Right cardiac atrium (tissue), 5 donors: Measurements from ENCODE around the gene SPRY4. TPM values are rescaled to one million over a fixed set of nuclear protein-coding genes. Genes with fewer than 3 reads are reported as not detected.
A peak's percentile ranks its signal among the peaks of the same experiment; 100 is the strongest.
"Not testable (repeated sequence)": the region's sequence is repeated elsewhere in the genome, so short reads cannot be mapped to it uniquely, and the experiment has no call there.

Experiments used
- ATAC-seq, 2 donors: fragments of 200-7000 bp; cut with Tn5 transposase; one replicate each; pipeline versions ENCODE4 v1.8.0 to v1.9.1; 2020; ENCODE audit warnings: moderate library complexity in 2 of 2, mild to moderate bottlenecking in 1 of 2
- DNase-seq, 3 donors: peaks; one replicate each; pipeline ENCODE4 v3.0.0-alpha.2; 2020
- H3K27ac ChIP-seq: one replicate; pipeline ENCODE4 v1.5.1; 2013; ENCODE audit warnings: mild to moderate bottlenecking, low read length, control low read depth, moderate library complexity
- H3K27me3 ChIP-seq: one replicate; pipeline ENCODE4 v1.6.1; 2013; ENCODE audit not compliant: control insufficient read depth, insufficient read depth
- H3K4me1 ChIP-seq: one replicate; pipeline ENCODE4 v1.6.1; 2013; ENCODE audit warnings: low read length; ENCODE audit not compliant: control insufficient read depth, insufficient read depth
- H3K4me3 ChIP-seq: one replicate; pipeline ENCODE4 v1.5.1; 2013; ENCODE audit warnings: low read length, control low read depth
- H3K9me3 ChIP-seq: one replicate; pipeline ENCODE4 v1.6.1; 2013; ENCODE audit warnings: low read length; ENCODE audit not compliant: control insufficient read depth
- WGBS: extraction: QIAGEN DNeasy Blood & Tissue Kit; methylation state at CpG from one replicate; pipeline ENCODE4 v1.1.7; 2013; 5-methylcytosine and 5-hydroxymethylcytosine counted together
- intact Hi-C, 4 donors: fragments of 100-400 bp; cut with DNase I; formaldehyde crosslinking; loops; one replicate each; pipeline versions ENCODE4 v1.11.0 to v1.14.0; 2022 to 2023
- long read RNA-seq, 4 donors: library from polyadenylated mRNA; unstranded; transcript quantifications; one replicate each; pipeline ENCODE4 v2.0.0, GENCODE V29; 2020 to 2021
- polyA plus RNA-seq: library from polyadenylated mRNA; stranded (reverse); fragments of 200-250 nt; gene quantifications from one replicate; pipeline ENCODE4 v1.2.3, GENCODE V29; 2013
- total RNA-seq, 4 donors: library from RNA; stranded (reverse); fragmentation: NEBNext Ultra II Directional; extraction: Animal tissue kit (Norgen Biotek cat#: 25700); gene quantifications; one replicate each; pipeline ENCODE4 v1.2.1, GENCODE V29; 2021
- donor health status: healthy with polysubstance abuse.
- donor health status: DM: no; HTN: yes; CAD: no.
- donor health status: DM: no; HTN: no; CAD: no.
- donor health status: DM: no; HTN: yes; CAD: no; lungs with severe emphysema.
- donor health status: DM: yes; HTN: yes; CAD: no.

The SPRY4 gene, protein sequence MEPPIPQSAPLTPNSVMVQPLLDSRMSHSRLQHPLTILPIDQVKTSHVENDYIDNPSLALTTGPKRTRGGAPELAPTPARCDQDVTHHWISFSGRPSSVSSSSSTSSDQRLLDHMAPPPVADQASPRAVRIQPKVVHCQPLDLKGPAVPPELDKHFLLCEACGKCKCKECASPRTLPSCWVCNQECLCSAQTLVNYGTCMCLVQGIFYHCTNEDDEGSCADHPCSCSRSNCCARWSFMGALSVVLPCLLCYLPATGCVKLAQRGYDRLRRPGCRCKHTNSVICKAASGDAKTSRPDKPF
- 10 to 100 TPM in 2 of 4 donors, 1 to 10 TPM in 2; 8.3 to 18.3 (median 11.7) TPM for total RNA-seq
- polyA plus RNA-seq, result 8.1 TPM
- long read RNA-seq, donor 1, full-length matches to known transcripts, result 6 of 6 reads
- long read RNA-seq, donor 1, partial matches to known transcripts, result 0 of 6 reads
- long read RNA-seq, donor 1, other reads (novel, unspliced or antisense), result 0 of 6 reads
- long read RNA-seq, donor 2, full-length matches to known transcripts, result 1 of 1 reads
- long read RNA-seq, donor 2, partial matches to known transcripts, result 0 of 1 reads
- long read RNA-seq, donor 2, other reads (novel, unspliced or antisense), result 0 of 1 reads
- long read RNA-seq, donor 3, full-length matches to known transcripts, result 14 of 18 reads
- long read RNA-seq, donor 3, partial matches to known transcripts, result 0 of 18 reads
- long read RNA-seq, donor 3, other reads (novel, unspliced or antisense), result 4 of 18 reads
- long read RNA-seq, donor 4, full-length matches to known transcripts, result 6 of 6 reads
- long read RNA-seq, donor 4, partial matches to known transcripts, result 0 of 6 reads
- long read RNA-seq, donor 4, other reads (novel, unspliced or antisense), result 0 of 6 reads

DNA sequence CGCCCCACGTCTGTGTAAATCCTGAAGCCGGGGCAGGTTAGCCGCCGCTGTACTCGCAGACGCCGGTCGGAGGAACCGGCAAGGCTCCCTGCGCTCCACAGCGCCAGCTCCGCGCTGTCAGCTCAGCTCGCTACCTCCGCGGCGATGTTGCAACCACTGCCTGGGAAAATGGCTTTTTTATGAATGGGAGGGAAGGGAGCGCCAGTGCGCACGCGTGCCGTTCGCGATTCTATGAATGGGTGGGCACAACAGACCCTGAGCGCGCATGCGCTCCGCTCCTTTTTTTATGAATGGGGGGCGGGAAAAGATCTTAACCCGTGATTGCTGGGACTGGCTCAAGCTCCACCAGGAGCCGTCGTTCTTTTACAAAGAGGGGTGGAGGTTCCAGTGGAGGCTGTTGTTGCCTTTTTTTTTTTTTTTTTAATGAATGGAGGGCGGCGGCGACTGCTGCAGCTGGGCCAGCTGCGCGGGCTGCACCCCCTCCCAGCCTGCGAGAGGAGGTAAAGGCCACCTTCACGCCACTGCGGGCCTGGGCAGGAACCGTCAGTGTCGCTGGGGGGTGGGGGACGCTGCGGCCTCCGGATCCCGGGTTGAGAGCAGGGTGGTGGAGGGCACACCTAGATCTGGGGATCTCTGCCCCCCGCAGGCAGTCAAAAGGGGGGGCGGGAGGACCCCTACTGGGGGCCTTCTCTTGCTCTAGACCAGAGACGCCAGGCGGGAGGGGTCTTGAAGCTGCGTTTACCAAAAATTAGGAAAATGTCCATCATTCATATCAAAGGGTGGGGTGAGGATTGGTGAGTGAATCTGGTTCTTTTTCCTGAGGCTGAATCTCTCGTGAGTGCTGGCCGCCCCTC, at the start of gene SPRY4:
SPRY4 (minus strand) TSS at position 151 of the 854 bp plus-strand sequence. CDS start 9,913 bp downstream, outside the sequence.
- Histone ChIP-seq H3K9me3 (no peaks in the 10 kb centered on the region), H3K4me3 (peak within 1 kb of the TSS; percentile 58), H3K4me1 (peaks cover 10% of the 10 kb centered on the region), H3K27ac (peak within 1 kb of the TSS; percentile 81), H3K27me3 (no peaks in the 10 kb centered on the region)
- under 1% methylated on average over 54 of the region's 54 CpGs for WGBS
- intact Hi-C loops, result loop anchor here in 2 of 4 donors (5.0 to 10.0 kb wide), 4 partner anchors 32 to 220 kb away; no protein-coding TSS in a partner anchor
- peak; percentile 82 to 85 for ATAC-seq
- DNase-seq, result peak; percentile 96 to 98 (median 98)

DNA sequence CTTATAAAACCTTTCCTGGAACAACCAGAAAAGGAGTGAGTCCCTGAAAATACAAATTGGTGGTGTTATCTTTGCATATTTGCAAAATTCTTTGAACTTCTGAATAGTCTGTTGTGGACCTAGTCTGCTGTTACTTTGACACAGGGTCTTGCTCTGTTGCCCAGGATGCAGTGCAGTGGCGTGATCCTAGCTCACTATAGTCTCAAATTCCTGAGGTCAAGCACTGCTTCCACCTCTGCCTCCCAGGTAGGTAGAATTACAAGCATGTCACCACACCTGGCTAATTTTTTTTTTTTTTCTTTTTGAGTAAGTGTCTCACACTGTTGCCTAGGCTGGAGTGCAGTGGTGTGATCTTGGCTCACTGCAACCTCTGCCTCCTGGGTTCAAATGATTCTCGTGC, 43.7 kb upstream of the SPRY4 start:
- Histone ChIP-seq H3K4me1 (no peaks in the 10 kb centered on the region), H3K9me3 (no peaks in the 10 kb centered on the region), H3K27ac (no peak overlapping the region), H3K27me3 (no peaks in the 10 kb centered on the region), H3K4me3 (no peak overlapping the region)
- intact Hi-C loops, result loop anchor here in 1 of 4 donors (10.0 kb wide), 1 partner anchor 176 kb away; no protein-coding TSS in a partner anchor
- ATAC-seq, result no peak
- 93% methylated on average over 2 of the region's 2 CpGs for WGBS
- no peak for DNase-seq

GRCh38 chr5:142366007-142366406, 41.2 kb upstream of the SPRY4 start:
- Histone ChIP-seq H3K4me1 (peaks cover 2% of the 10 kb centered on the region), H3K27me3 (no peaks in the 10 kb centered on the region), H3K27ac (no peak overlapping the region), H3K9me3 (no peaks in the 10 kb centered on the region), H3K4me3 (no peak overlapping the region)
- no peak for ATAC-seq
- intact Hi-C loops, result loop anchor here in 1 of 4 donors (10.0 kb wide), 1 partner anchor 179 kb away; no protein-coding TSS in a partner anchor
- DNase-seq, result no peak
- 88% methylated on average over 4 of the region's 4 CpGs for WGBS

- H3K4me3 ChIP-seq, result no peak overlapping the region
- peak in 1 of 2 donors; percentile 38 for ATAC-seq
These were observed 39.7 kb upstream of the SPRY4 start for GRCh38 chr5:142364251-142365145.

GRCh38 chr5:142363619-142363963, 38.8 kb upstream of the SPRY4 start:
- intact Hi-C loops, result loop anchor here in 1 of 4 donors (10.0 kb wide), 1 partner anchor 181 kb away; no protein-coding TSS in a partner anchor
- H3K4me3 ChIP-seq, result no peak overlapping the region
- ATAC-seq (no peak), DNase-seq (no peak)
- no peaks in the 10 kb centered on the region for H3K27me3 ChIP-seq
- no peaks in the 10 kb centered on the region for H3K9me3 ChIP-seq
- peaks cover 2% of the 10 kb centered on the region for H3K4me1 ChIP-seq
- WGBS, result 84% methylated on average over 5 of the region's 5 CpGs
- peak overlapping the region; percentile 59 for H3K27ac ChIP-seq

More at GRCh38 chr5:142364251-142365145, 39.7 kb upstream of the SPRY4 start:
- peaks cover 2% of the 10 kb centered on the region for H3K4me1 ChIP-seq
- intact Hi-C loops, result loop anchor here in 1 of 4 donors (10.0 kb wide), 1 partner anchor 180 kb away; no protein-coding TSS in a partner anchor
- WGBS, result 66% methylated on average over 23 of the region's 23 CpGs
- H3K9me3 ChIP-seq, result no peaks in the 10 kb centered on the region
- peak overlapping the region; percentile 43 for H3K27ac ChIP-seq
- DNase-seq, result peak; percentile 34 to 78 (median 76)
- H3K27me3 ChIP-seq, result no peaks in the 10 kb centered on the region

GRCh38 chr5:142362193-142362592, 37.4 kb upstream of the SPRY4 start:
- peak overlapping the region; percentile 94 for H3K27ac ChIP-seq
- WGBS, result 86% methylated on average over 11 of the region's 11 CpGs
- intact Hi-C loops, result loop anchor here in 1 of 4 donors (10.0 kb wide), 1 partner anchor 183 kb away; no protein-coding TSS in a partner anchor
- not testable (repeated sequence) for H3K9me3 ChIP-seq, DNase-seq, H3K4me1 ChIP-seq, H3K27me3 ChIP-seq, ATAC-seq, H3K4me3 ChIP-seq

DNA sequence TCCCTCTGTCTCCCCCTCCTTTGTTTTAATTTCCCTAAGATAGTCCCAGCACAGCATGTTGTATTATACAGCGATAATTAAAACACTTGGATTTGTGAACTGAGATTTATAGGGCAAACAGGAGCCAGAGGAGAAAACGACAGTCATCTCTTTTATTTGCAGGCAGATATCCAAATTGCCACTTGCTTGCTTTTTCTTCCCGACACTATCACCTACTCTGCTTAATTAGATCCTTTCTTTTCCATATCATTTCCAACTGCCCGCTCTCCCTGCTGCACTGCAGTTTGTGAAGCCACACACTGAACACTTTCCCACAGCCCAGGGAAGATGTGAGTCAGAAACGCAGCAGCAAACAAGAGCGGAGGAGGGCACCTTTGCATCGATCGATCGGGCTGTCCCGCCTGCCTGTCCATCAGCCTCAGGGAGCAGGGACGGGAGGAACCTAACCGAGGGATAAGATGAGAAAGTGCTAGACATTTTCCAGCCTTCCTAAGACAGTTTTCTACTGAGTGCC, 35.8 kb upstream of the SPRY4 start:
- WGBS, result 58% methylated on average over 12 of the region's 12 CpGs
- intact Hi-C loops, result loop anchor here in 1 of 4 donors (10.0 kb wide), 1 partner anchor 184 kb away; no protein-coding TSS in a partner anchor
- Histone ChIP-seq H3K4me3 (no peak overlapping the region), H3K4me1 (peaks cover 2% of the 10 kb centered on the region), H3K27me3 (no peaks in the 10 kb centered on the region), H3K9me3 (no peaks in the 10 kb centered on the region), H3K27ac (no peak overlapping the region)
- no peak for DNase-seq
- no peak for ATAC-seq

DNA sequence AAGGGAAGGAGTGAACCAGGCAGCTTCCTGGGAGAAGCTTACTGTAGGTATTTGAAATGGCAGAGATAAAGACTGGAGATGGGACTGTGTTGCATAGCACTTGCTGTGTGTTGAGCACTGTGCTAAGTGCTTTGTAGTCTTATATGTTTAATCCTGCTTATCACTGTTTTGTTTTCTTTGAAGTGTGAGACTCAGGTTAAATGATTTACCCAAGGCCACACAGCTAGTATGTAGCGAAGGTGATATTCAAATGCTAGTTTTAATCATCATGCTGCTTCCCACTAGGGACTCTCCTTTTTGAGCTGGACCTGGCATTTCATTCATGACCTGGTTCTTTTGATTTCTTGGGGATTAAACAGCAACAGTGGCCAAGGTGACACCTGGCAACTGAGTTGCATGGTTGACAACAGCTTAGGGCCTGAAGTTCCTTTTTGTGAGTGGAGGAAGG, 35.3 kb upstream of the SPRY4 start:
- Histone ChIP-seq H3K9me3 (no peaks in the 10 kb centered on the region), H3K27ac (no peak overlapping the region), H3K4me1 (peaks cover 2% of the 10 kb centered on the region), H3K27me3 (no peaks in the 10 kb centered on the region), H3K4me3 (no peak overlapping the region)
- DNase-seq (no peak), ATAC-seq (no peak)
- WGBS, result 94% methylated on average over 1 of the region's 1 CpG
- intact Hi-C loops, result loop anchor here in 1 of 4 donors (10.0 kb wide), 1 partner anchor 185 kb away; no protein-coding TSS in a partner anchor

- DNase-seq, result no peak
- intact Hi-C loops, result loop anchor here in 1 of 4 donors (5.0 kb wide), 1 partner anchor 36 kb away; no protein-coding TSS in a partner anchor
- H3K9me3 ChIP-seq, result no peaks in the 10 kb centered on the region
- no peak overlapping the region for H3K4me3 ChIP-seq
- H3K27ac ChIP-seq, result no peak overlapping the region
- H3K27me3 ChIP-seq, result no peaks in the 10 kb centered on the region
- 93% methylated on average over 5 of the region's 5 CpGs for WGBS
- H3K4me1 ChIP-seq, result peaks cover 2% of the 10 kb centered on the region
- no peak for ATAC-seq
These were observed 33.8 kb upstream of the SPRY4 start for GRCh38 chr5:142358648-142359047.
